ENCODE measurements around the gene GATM. TPM values are rescaled to one million over a fixed set of nuclear protein-coding genes. Genes with fewer than 3 reads are reported as not detected.

The GATM gene
- total and polyA plus RNA-seq, 2 donors (not counting 1 experiment from before 2014, with no cell fraction given), result 0.07 to 0.17 TPM

DNA sequence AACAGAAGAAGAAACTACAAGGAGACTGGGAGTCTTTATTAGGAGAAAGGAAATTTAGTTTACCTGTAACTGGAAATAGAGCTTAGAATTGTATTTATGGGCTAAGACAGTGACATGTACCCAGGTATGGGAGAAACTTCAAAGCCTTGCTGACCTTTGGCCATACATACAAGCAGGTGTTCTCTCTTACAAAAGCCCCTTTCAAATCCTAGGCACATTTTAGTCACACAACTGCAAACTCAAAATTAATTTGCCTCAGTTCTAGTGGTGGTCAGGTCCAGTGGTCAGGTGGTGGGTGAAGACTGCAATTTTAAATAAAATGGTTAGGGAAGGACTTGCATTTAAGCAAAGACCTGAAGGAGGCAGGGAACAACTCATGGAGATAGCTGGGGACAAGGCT lies 30.4 kb downstream of the GATM start:
- H4K20me1 ChIP-seq (ENCODE audit: control insufficient read depth, extremely low read depth, insufficient read depth, low read length), result no peaks in the 10 kb centered on the region
- H2AFZ ChIP-seq (ENCODE audit: low read length), result no peak overlapping the region
- H3K36me3 ChIP-seq (ENCODE audit: control insufficient read depth, insufficient read depth, low read length), result no peaks in the 10 kb centered on the region
- no peaks in the 10 kb centered on the region for H3K79me2 ChIP-seq (ENCODE audit: control insufficient read depth, insufficient read depth, low read length)
- no peak overlapping the region for H3K4me3 ChIP-seq (replicated peaks in 1 of 4; ENCODE audit: control extremely low read depth in 1 of 4, insufficient read depth in 1 of 4, low read depth in 3 of 4, low read length in 4 of 4)
- H3K9ac ChIP-seq (ENCODE audit: insufficient read depth, low read length), result no peak overlapping the region
- H3K4me1 ChIP-seq (ENCODE audit: control insufficient read depth, extremely low read depth, insufficient read depth, low read length), result no peaks in the 10 kb centered on the region
- no peak overlapping the region for H3K4me2 ChIP-seq (ENCODE audit: extremely low read depth, insufficient read depth, low read length)
- no peak for DNase-seq (ENCODE audit: low read depth in 2 of 2)
- H3K9me3 ChIP-seq (ENCODE audit: control insufficient read depth, insufficient read depth, low read depth, low read length), result no peaks in the 10 kb centered on the region
- TF ChIP-seq, protein P1, sequence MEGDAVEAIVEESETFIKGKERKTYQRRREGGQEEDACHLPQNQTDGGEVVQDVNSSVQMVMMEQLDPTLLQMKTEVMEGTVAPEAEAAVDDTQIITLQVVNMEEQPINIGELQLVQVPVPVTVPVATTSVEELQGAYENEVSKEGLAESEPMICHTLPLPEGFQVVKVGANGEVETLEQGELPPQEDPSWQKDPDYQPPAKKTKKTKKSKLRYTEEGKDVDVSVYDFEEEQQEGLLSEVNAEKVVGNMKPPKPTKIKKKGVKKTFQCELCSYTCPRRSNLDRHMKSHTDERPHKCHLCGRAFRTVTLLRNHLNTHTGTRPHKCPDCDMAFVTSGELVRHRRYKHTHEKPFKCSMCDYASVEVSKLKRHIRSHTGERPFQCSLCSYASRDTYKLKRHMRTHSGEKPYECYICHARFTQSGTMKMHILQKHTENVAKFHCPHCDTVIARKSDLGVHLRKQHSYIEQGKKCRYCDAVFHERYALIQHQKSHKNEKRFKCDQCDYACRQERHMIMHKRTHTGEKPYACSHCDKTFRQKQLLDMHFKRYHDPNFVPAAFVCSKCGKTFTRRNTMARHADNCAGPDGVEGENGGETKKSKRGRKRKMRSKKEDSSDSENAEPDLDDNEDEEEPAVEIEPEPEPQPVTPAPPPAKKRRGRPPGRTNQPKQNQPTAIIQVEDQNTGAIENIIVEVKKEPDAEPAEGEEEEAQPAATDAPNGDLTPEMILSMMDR (conservative IDR thresholded peaks at IDR 0.05 in 1 of 2, IDR thresholded peaks at IDR 0.05 in 1 of 2; ENCODE audit: low read depth in 1 of 2, low read length in 2 of 2), result no peak
- no peak overlapping the region for H3K27ac ChIP-seq (ENCODE audit: insufficient read depth, low read length)
- no peaks in the 10 kb centered on the region for H3K27me3 ChIP-seq (ENCODE audit: control insufficient read depth, insufficient read depth, low read length)

DNA sequence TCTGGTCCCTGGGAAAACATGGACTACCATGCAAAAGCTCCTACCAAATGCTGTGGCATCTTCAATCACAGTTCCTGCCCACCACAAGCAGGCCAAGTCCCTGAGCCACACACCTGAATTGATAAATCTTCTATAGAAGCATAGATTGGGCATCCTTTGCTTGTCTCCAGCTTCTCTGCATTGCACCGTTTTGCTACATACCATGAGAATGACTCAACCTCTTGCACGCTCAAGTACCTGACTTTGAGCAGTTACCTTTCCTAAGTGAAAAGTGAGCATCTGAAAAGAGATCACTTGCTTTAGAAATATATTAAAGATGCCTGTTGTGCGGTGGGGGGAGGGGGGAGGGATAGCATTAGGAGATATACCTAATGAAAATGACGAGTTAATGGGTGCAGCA lies 31.3 kb downstream of the GATM start:
- DNase-seq (ENCODE audit: low read depth in 2 of 2), result no peak
- Histone ChIP-seq H2AFZ (ENCODE audit: low read length) (no peak overlapping the region), H4K20me1 (ENCODE audit: control insufficient read depth, extremely low read depth, insufficient read depth, low read length) (no peaks in the 10 kb centered on the region), H3K36me3 (ENCODE audit: control insufficient read depth, insufficient read depth, low read length) (no peaks in the 10 kb centered on the region), H3K9ac (ENCODE audit: insufficient read depth, low read length) (no peak overlapping the region), H3K27ac (ENCODE audit: insufficient read depth, low read length) (no peak overlapping the region), H3K9me3 (ENCODE audit: control insufficient read depth, insufficient read depth, low read depth, low read length) (no peaks in the 10 kb centered on the region), H3K79me2 (ENCODE audit: control insufficient read depth, insufficient read depth, low read length) (no peaks in the 10 kb centered on the region), H3K4me1 (ENCODE audit: control insufficient read depth, extremely low read depth, insufficient read depth, low read length) (no peaks in the 10 kb centered on the region), H3K27me3 (ENCODE audit: control insufficient read depth, insufficient read depth, low read length) (no peaks in the 10 kb centered on the region), H3K4me2 (ENCODE audit: extremely low read depth, insufficient read depth, low read length) (no peak overlapping the region), H3K4me3 (replicated peaks in 1 of 4; ENCODE audit: control extremely low read depth in 1 of 4, insufficient read depth in 1 of 4, low read depth in 3 of 4, low read length in 4 of 4) (no peak overlapping the region)
- TF ChIP-seq, protein P1 (conservative IDR thresholded peaks at IDR 0.05 in 1 of 2, IDR thresholded peaks at IDR 0.05 in 1 of 2; ENCODE audit: low read depth in 1 of 2, low read length in 2 of 2), result no peak
- TF ChIP-seq EZH2 (IDR thresholded peaks at IDR 0.05; ENCODE audit: low read length, missing control alignments), result no peak

DNA sequence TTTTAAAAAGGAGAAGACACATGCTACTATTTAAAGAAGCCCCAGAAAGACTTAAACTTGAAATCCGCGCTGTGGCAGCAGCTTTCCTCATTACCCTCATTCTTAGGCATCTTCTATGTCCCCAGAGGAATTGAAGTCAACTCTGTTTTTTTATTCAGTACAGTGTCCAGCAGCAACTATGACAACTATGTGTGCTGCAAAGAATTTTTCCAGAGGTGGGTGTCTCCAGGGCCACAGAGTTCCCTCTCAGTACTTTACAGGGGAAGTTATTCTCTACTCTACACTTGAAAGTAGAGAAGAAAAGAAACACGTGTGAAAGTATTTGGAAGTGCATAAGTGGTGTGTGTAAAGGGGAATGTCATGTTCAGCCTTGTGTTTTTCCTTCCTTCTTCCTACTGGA lies 32.0 kb downstream of the GATM start:
- TF ChIP-seq EZH2 (IDR thresholded peaks at IDR 0.05; ENCODE audit: low read length, missing control alignments), result no peak
- TF ChIP-seq, protein P1 (conservative IDR thresholded peaks at IDR 0.05 in 1 of 2, IDR thresholded peaks at IDR 0.05 in 1 of 2; ENCODE audit: low read depth in 1 of 2, low read length in 2 of 2), result no peak
- Histone ChIP-seq H3K4me1 (ENCODE audit: control insufficient read depth, extremely low read depth, insufficient read depth, low read length) (no peaks in the 10 kb centered on the region), H3K9me3 (ENCODE audit: control insufficient read depth, insufficient read depth, low read depth, low read length) (no peaks in the 10 kb centered on the region), H3K4me2 (ENCODE audit: extremely low read depth, insufficient read depth, low read length) (no peak overlapping the region), H4K20me1 (ENCODE audit: control insufficient read depth, extremely low read depth, insufficient read depth, low read length) (no peaks in the 10 kb centered on the region), H2AFZ (ENCODE audit: low read length) (no peak overlapping the region), H3K36me3 (ENCODE audit: control insufficient read depth, insufficient read depth, low read length) (no peaks in the 10 kb centered on the region), H3K27me3 (ENCODE audit: control insufficient read depth, insufficient read depth, low read length) (no peaks in the 10 kb centered on the region), H3K27ac (ENCODE audit: insufficient read depth, low read length) (no peak overlapping the region), H3K79me2 (ENCODE audit: control insufficient read depth, insufficient read depth, low read length) (no peaks in the 10 kb centered on the region), H3K4me3 (replicated peaks in 1 of 4; ENCODE audit: control extremely low read depth in 1 of 4, insufficient read depth in 1 of 4, low read depth in 3 of 4, low read length in 4 of 4) (no peak overlapping the region), H3K9ac (ENCODE audit: insufficient read depth, low read length) (no peak overlapping the region)
- no peak for DNase-seq (ENCODE audit: low read depth in 2 of 2)
